Measurements from ENCODE around the gene FHOD1. TPM values are rescaled to one million over a fixed set of nuclear protein-coding genes. Genes with fewer than 3 reads are reported as not detected.
A peak's percentile ranks its signal among the peaks of the same experiment; 100 is the strongest.

The FHOD1 gene
- total and polyA plus RNA-seq, 9 of the 15 experiments (the other 6 are each of a cell fraction or from before 2014, with no cell fraction given): 18.7 to 126 (median 32.3) TPM

- TF ChIP-seq USF2 (CRISPR knock-in tag; IDR thresholded peaks at IDR 0.05) (peak; percentile 90), CBX8 (IDR thresholded peaks at IDR 0.05; ENCODE audit: borderline replicate concordance, extremely low read depth, low read depth, low read length, poor library complexity, severe bottlenecking) (no peak), THRAP3 (IDR thresholded peaks at IDR 0.05; ENCODE audit: borderline replicate concordance) (no peak), ETS1 (conservative IDR thresholded peaks at IDR 0.05; ENCODE audit: control insufficient read depth, low read depth, low read length) (0 out of 2 replicates have a peak, but pooled peaks have one; percentile 20), MYNN (IDR thresholded peaks at IDR 0.05) (0 out of 2 replicates have a peak, but pooled peaks have one; percentile 30), MYNN (CRISPR knock-in tag; IDR thresholded peaks at IDR 0.05) (no peak), MXD1 (CRISPR knock-in tag; IDR thresholded peaks at IDR 0.05; ENCODE audit: borderline replicate concordance, poor library complexity, severe bottlenecking) (no peak), JUNB (CRISPR knock-in tag; conservative IDR thresholded peaks at IDR 0.05) (no peak), TFE3 (CRISPR knock-in tag; IDR thresholded peaks at IDR 0.05) (no peak), POLR2A (conservative IDR thresholded peaks at IDR 0.05) (peak; percentile 72), SRSF9 (IDR thresholded peaks at IDR 0.05; ENCODE audit: borderline replicate concordance, low read depth, low read length) (no peak), GATA2 (CRISPR knock-in tag; IDR thresholded peaks at IDR 0.05) (no peak), FOXO4 (CRISPR knock-in tag; IDR thresholded peaks at IDR 0.05) (no peak), BHLHE40 (IDR thresholded peaks at IDR 0.05; ENCODE audit: low read length) (peak; percentile 80), MCM2 (IDR thresholded peaks at IDR 0.05; ENCODE audit: low read depth) (no peak), HDAC2 (IDR thresholded peaks at IDR 0.05) (peak; percentile 65), RBM17 (IDR thresholded peaks at IDR 0.05; ENCODE audit: borderline replicate concordance, low read depth, low read length) (no peak), CHCHD3 (CRISPR knock-in tag; IDR thresholded peaks at IDR 0.05) (no peak), ILK (tag; IDR thresholded peaks at IDR 0.05; ENCODE audit: borderline replicate concordance, low read depth) (no peak), ATF7 (IDR thresholded peaks at IDR 0.05) (peak; percentile 67; the same call in 1 of the 2 replicates), IRF1 (CRISPR knock-in tag; IDR thresholded peaks at IDR 0.05; ENCODE audit: borderline replicate concordance) (no peak), PTTG1 (tag; IDR thresholded peaks at IDR 0.05; ENCODE audit: low read depth) (no peak)
Measured at GRCh38 chr16:67246081-67246755, 1.1 kb downstream of the FHOD1 start (continued).

Measured in K562 (cell line).